ENCODE measurements around the gene BACH2. TPM values are rescaled to one million over a fixed set of nuclear protein-coding genes. Genes with fewer than 3 reads are reported as not detected.
A peak's percentile ranks its signal among the peaks of the same experiment; 100 is the strongest.

The BACH2 gene
- total RNA-seq, 5 donors from 2014 or later (not counting 1 experiment from before 2014, with no cell fraction given), result 81.9 to 196 (median 96.7) TPM

DNA sequence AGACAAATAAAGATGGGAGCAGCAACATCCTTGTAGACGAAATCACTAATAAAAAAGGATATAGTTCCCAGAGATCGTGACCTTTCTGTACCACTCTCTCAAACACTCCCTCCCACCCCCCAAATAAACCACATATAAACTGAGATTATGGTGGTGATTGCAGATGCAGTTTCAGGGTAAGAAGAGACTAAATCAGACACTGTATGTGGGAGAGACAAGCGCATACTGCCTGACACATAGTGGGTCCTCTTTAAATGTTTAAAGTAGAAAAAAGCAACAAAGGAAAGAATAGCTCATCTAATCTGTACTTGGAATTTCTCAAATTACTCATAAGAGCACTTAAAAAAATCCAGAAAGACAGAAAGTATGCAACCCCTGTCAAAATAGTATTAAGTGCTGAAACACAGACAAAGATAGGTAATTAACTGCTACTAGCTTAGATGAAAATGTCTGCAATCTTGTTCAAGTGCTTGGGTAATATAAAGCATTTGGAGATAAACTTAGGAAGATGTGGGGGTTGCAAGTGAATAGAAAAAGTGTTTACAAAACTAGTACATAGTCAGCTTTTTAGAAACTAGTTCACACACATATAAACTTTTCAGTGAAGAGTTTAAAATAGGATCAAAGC is 151.6 kb downstream of the BACH2 start:
- no peaks in the 10 kb centered on the region for H3K9me3 ChIP-seq
- Mint-ChIP-seq H3K27ac (peak overlapping the region in 1 of 2 donors; percentile 4), H3K4me1 (peaks cover 67 to 85% (median 77%) of the 10 kb centered on the region in 3 donors), H3K9me3 (no peaks in the 10 kb centered on the region), H3K36me3 (peaks cover 13% of the 10 kb centered on the region), H3K4me3 (no peak overlapping the region), H3K27me3 (no peaks in the 10 kb centered on the region)
- H3K36me3 ChIP-seq (ENCODE audit: control insufficient read depth in 2 of 2, extremely low read depth in 1 of 2, insufficient read depth in 1 of 2, low read length in 1 of 2), result peaks cover 0 to 2% of the 10 kb centered on the region in 2 donors
- no CpG with 5 or more reads among the region's 3 CpGs for WGBS (ENCODE audit: insufficient coverage)
- POLR2A ChIA-PET, result interaction anchor here in 1 of 2 donors (0.9 kb wide), 1 partner anchor 16 kb away, joined by 5 read pairs; no protein-coding TSS in a partner anchor
- no peak overlapping the region for H3K27ac ChIP-seq (ENCODE audit: low read length)
- H3K4me1 ChIP-seq (ENCODE audit: control insufficient read depth in 1 of 2, extremely low read depth in 1 of 2, insufficient read depth in 2 of 2, low read length in 2 of 2), result peaks cover 7 to 39% of the 10 kb centered on the region in 2 experiments
- CTCF ChIA-PET, result interaction anchor here in 1 of 2 donors (0.6 kb wide), 1 partner anchor 736 kb away, joined by 4 read pairs; no protein-coding TSS in a partner anchor
- H3K27me3 ChIP-seq (replicated peaks in 1 of 2; ENCODE audit: control insufficient read depth in 2 of 2, extremely low read depth in 1 of 2, insufficient read depth in 2 of 2, low read length in 1 of 2), result no peaks in the 10 kb centered on the region
- no peak overlapping the region for H3K4me3 ChIP-seq (ENCODE audit: control insufficient read depth in 1 of 2, extremely low read depth in 1 of 2, low read length in 1 of 2)
- DNase-seq (no peak), ATAC-seq (replicated peaks in 1 of 4) (no peak)

DNA sequence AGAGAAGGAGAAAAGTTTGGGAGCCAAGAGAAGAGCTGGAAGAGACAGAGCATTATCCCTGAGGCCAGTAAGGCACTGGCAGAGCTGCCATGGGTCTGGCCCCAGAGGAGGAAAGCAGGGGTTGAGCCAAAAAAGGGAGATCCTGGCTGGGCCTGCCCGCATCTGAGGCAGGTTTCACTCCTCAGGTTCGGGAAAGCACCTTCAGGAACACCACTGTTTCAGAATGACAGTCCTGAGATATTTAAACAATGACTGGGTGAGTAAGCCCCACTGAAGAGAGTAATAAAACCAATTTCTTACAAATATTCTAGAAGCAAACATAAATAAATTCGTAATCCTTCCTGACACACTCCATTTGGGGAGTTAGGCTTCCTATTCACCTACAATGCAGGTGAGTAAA is 152.2 kb downstream of the BACH2 start:
- H3K4me3 ChIP-seq (ENCODE audit: control insufficient read depth in 1 of 2, extremely low read depth in 1 of 2, low read length in 1 of 2), result no peak overlapping the region
- no peaks in the 10 kb centered on the region for H3K27me3 ChIP-seq (replicated peaks in 1 of 2; ENCODE audit: control insufficient read depth in 2 of 2, extremely low read depth in 1 of 2, insufficient read depth in 2 of 2, low read length in 1 of 2)
- no peaks in the 10 kb centered on the region for H3K9me3 ChIP-seq
- peaks cover 10 to 39% of the 10 kb centered on the region in 2 experiments for H3K4me1 ChIP-seq (ENCODE audit: control insufficient read depth in 1 of 2, extremely low read depth in 1 of 2, insufficient read depth in 2 of 2, low read length in 2 of 2)
- Mint-ChIP-seq H3K4me3 (no peak overlapping the region), H3K9me3 (no peaks in the 10 kb centered on the region), H3K4me1 (peaks cover 68 to 85% (median 77%) of the 10 kb centered on the region in 3 donors), H3K36me3 (peaks cover 13% of the 10 kb centered on the region), H3K27me3 (no peaks in the 10 kb centered on the region), H3K27ac (peak overlapping the region in 1 of 2 donors; percentile 42)
- DNase-seq (no peak), ATAC-seq (replicated peaks in 1 of 4) (no peak)
- ChIA-PET POLR2A (interaction anchor here in 1 of 2 donors (0.9 kb wide), 1 partner anchor 17 kb away, joined by 5 read pairs; no protein-coding TSS in a partner anchor), CTCF (interaction anchor here in 1 of 2 donors (0.6 kb wide), 1 partner anchor 74 kb away, joined by 3 read pairs; no protein-coding TSS in a partner anchor)
- WGBS (ENCODE audit: insufficient coverage), result 60% methylated on average over 1 of the region's 3 CpGs
- H3K36me3 ChIP-seq (ENCODE audit: control insufficient read depth in 2 of 2, extremely low read depth in 1 of 2, insufficient read depth in 1 of 2, low read length in 1 of 2), result peaks cover 0 to 2% of the 10 kb centered on the region in 2 donors
- no peak overlapping the region for H3K27ac ChIP-seq (ENCODE audit: low read length)

DNA sequence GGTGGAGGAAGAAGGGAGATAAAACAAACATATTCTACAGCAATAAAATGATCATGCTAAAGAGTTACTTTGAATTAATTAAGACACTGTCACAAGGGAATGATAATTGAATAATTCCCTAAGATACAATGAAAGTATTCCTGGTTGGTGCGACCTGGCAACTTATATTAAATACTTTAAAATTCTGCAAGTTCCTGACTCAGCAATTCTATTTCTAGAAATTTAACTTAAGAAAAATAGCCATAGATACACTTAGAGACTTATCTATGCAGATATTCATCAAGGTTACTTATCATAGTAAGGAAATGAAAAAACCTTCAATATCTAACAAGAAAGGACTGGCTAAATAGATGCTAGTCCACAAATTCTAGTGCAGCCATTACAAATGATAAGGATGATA is 156.0 kb downstream of the BACH2 start:
- peaks cover 15 to 37% of the 10 kb centered on the region in 2 experiments for H3K4me1 ChIP-seq (ENCODE audit: control insufficient read depth in 1 of 2, extremely low read depth in 1 of 2, insufficient read depth in 2 of 2, low read length in 2 of 2)
- H3K4me3 ChIP-seq (ENCODE audit: control insufficient read depth in 1 of 2, extremely low read depth in 1 of 2, low read length in 1 of 2), result no peak overlapping the region
- ChIA-PET POLR2A (no interaction called here), CTCF (no interaction called here)
- H3K27me3 ChIP-seq (replicated peaks in 1 of 2; ENCODE audit: control insufficient read depth in 2 of 2, extremely low read depth in 1 of 2, insufficient read depth in 2 of 2, low read length in 1 of 2), result no peaks in the 10 kb centered on the region
- no peak for DNase-seq
- H3K9me3 Mint-ChIP-seq, result no peaks in the 10 kb centered on the region
- peak overlapping the region in 1 of 2 donors; percentile 52 for H3K27ac Mint-ChIP-seq
- peaks cover 70 to 85% (median 76%) of the 10 kb centered on the region in 3 donors for H3K4me1 Mint-ChIP-seq
- peaks cover 0 to 2% of the 10 kb centered on the region in 2 donors for H3K36me3 ChIP-seq (ENCODE audit: control insufficient read depth in 2 of 2, extremely low read depth in 1 of 2, insufficient read depth in 1 of 2, low read length in 1 of 2)
- WGBS (ENCODE audit: insufficient coverage), result no CpG with 5 or more reads among the region's 1 CpG
- ATAC-seq (replicated peaks in 1 of 4), result no peak
- H3K9me3 ChIP-seq, result no peaks in the 10 kb centered on the region
- H3K36me3 Mint-ChIP-seq, result peaks cover 11% of the 10 kb centered on the region
- H3K27ac ChIP-seq (ENCODE audit: low read length), result no peak overlapping the region
- no peak overlapping the region for H3K4me3 Mint-ChIP-seq
- H3K27me3 Mint-ChIP-seq, result no peaks in the 10 kb centered on the region

DNA sequence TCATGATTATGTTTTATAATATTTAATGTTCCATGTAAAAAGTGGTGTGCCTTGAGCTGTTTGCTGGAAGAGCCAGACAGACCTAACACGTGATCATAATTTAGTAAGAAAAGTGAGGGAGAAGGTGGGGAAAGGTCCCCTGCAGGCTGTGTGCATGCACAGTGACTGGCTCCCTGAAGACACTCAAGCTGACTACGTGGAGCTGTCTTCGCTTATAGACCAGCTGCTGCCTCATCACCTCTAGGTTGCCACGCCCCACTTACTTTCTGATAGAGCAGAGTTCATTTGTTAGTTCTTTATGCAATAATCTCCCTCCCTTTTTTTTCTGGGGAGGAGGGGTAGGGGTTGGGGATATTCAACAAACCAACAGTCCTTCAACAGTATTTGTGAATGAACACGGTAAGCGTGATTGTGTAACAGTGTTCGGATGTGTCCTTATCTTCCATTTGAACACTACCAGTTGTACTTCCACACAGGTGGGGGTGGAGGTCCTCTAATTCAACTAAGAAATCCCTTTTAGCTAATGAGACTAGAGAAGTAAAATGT is 157.3 kb downstream of the BACH2 start:
- DNase-seq (no peak), ATAC-seq (replicated peaks in 1 of 4) (peak in 2 of 4 experiments; percentile 26 to 46)
- no peak overlapping the region for H3K27ac ChIP-seq (ENCODE audit: low read length)
- peaks cover 14 to 29% of the 10 kb centered on the region in 2 experiments for H3K4me1 ChIP-seq (ENCODE audit: control insufficient read depth in 1 of 2, extremely low read depth in 1 of 2, insufficient read depth in 2 of 2, low read length in 2 of 2)
- peaks cover 65 to 85% (median 73%) of the 10 kb centered on the region in 3 donors for H3K4me1 Mint-ChIP-seq
- peaks cover 0 to 2% of the 10 kb centered on the region in 2 donors for H3K36me3 ChIP-seq (ENCODE audit: control insufficient read depth in 2 of 2, extremely low read depth in 1 of 2, insufficient read depth in 1 of 2, low read length in 1 of 2)
- no peak overlapping the region for H3K4me3 ChIP-seq (ENCODE audit: control insufficient read depth in 1 of 2, extremely low read depth in 1 of 2, low read length in 1 of 2)
- H3K36me3 Mint-ChIP-seq, result peaks cover 10% of the 10 kb centered on the region
- no peaks in the 10 kb centered on the region for H3K27me3 Mint-ChIP-seq
- WGBS (ENCODE audit: insufficient coverage), result 88% methylated on average over 1 of the region's 7 CpGs
- peak overlapping the region; percentile 2 to 68 for H3K27ac Mint-ChIP-seq
- ChIA-PET CTCF (interaction anchor here in 1 of 2 donors (0.7 kb wide), 1 partner anchor 51 kb away, joined by 3 read pairs; no protein-coding TSS in a partner anchor), POLR2A (no interaction called here)
- no peaks in the 10 kb centered on the region for H3K27me3 ChIP-seq (replicated peaks in 1 of 2; ENCODE audit: control insufficient read depth in 2 of 2, extremely low read depth in 1 of 2, insufficient read depth in 2 of 2, low read length in 1 of 2)
- H3K9me3 Mint-ChIP-seq, result no peaks in the 10 kb centered on the region
- peak overlapping the region in 1 of 3 donors; percentile 3 for H3K4me3 Mint-ChIP-seq
- no peaks in the 10 kb centered on the region for H3K9me3 ChIP-seq

DNA sequence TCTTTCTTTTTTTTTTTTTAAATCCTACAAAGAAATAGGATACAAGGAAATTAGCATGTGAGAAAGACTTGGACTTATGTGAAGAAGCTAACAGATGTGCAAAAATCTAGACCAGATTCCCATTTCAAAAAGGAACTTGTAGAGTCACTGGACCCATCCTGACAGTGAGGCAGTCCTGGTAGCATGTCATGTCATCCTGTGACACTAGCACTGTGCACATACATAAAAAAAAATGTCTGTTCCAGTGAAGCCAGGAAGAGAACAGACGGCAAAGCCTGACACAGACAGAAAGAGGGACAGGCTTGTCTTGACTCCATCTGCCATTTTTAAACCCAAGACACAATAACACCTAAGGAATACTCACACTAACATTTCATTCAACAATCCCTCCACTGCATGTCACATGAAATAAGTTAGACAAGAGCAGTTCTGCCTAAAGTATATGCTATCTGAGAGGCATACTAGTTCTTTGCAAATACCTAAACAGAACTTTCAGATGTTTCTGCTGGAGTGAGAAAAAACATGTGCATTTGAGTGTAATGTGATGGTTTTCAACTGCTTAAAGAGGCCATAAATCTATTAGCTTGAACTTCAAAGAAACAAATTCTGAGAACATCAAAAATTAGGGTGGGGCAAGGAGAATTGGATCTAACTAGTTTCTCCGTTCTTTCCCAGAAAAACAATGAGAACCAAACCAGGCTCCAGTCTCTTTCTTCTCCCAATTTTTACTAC is 159.6 kb downstream of the BACH2 start:
- Mint-ChIP-seq H3K4me1 (peaks cover 67 to 78% (median 73%) of the 10 kb centered on the region in 3 donors), H3K36me3 (peaks cover 10% of the 10 kb centered on the region), H3K27ac (peak overlapping the region; percentile 51 to 83), H3K9me3 (no peaks in the 10 kb centered on the region), H3K4me3 (peak overlapping the region in 1 of 3 donors; percentile 22), H3K27me3 (no peaks in the 10 kb centered on the region)
- Histone ChIP-seq H3K27me3 (replicated peaks in 1 of 2; ENCODE audit: control insufficient read depth in 2 of 2, extremely low read depth in 1 of 2, insufficient read depth in 2 of 2, low read length in 1 of 2) (no peaks in the 10 kb centered on the region), H3K36me3 (ENCODE audit: control insufficient read depth in 2 of 2, extremely low read depth in 1 of 2, insufficient read depth in 1 of 2, low read length in 1 of 2) (no peaks in the 10 kb centered on the region), H3K4me1 (ENCODE audit: control insufficient read depth in 1 of 2, extremely low read depth in 1 of 2, insufficient read depth in 2 of 2, low read length in 2 of 2) (peaks cover 12 to 27% of the 10 kb centered on the region in 2 experiments), H3K9me3 (no peaks in the 10 kb centered on the region), H3K4me3 (ENCODE audit: control insufficient read depth in 1 of 2, extremely low read depth in 1 of 2, low read length in 1 of 2) (no peak overlapping the region), H3K27ac (ENCODE audit: low read length) (no peak overlapping the region)
- CTCF ChIA-PET, result interaction anchor here in 1 of 2 donors (1.0 kb wide), 1 partner anchor 46 kb away, joined by 3 read pairs; no protein-coding TSS in a partner anchor
- POLR2A ChIA-PET, result interaction anchor here in 1 of 2 donors (0.6 kb wide), 1 partner anchor 123 kb away, joined by 3 read pairs; no protein-coding TSS in a partner anchor
- WGBS (ENCODE audit: insufficient coverage), result no CpG with 5 or more reads among the region's 2 CpGs
- peak in 1 of 4 experiments; percentile 57 for ATAC-seq (replicated peaks in 1 of 4)
- no peak for DNase-seq

DNA sequence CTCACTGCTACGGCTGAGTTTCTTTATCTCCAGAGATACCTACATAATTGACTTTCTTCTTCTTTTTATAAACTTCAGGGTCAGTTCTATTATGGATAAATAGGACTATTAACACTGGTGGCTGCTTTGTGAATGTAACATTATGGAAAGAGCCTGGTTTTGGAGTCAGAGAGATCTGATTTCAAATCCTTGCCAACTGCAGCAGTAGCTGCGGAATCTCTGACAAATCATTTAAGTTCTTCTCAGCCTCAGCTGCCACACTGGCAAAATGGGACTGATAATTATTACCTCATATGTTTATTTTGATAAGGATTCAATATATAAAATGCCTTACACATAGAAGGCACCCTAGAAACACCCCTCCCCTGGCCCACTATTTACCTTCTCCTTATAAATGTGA is 160.5 kb downstream of the BACH2 start:
- Histone ChIP-seq H3K27me3 (replicated peaks in 1 of 2; ENCODE audit: control insufficient read depth in 2 of 2, extremely low read depth in 1 of 2, insufficient read depth in 2 of 2, low read length in 1 of 2) (no peaks in the 10 kb centered on the region), H3K9me3 (no peaks in the 10 kb centered on the region), H3K4me3 (ENCODE audit: control insufficient read depth in 1 of 2, extremely low read depth in 1 of 2, low read length in 1 of 2) (no peak overlapping the region), H3K27ac (ENCODE audit: low read length) (no peak overlapping the region), H3K36me3 (ENCODE audit: control insufficient read depth in 2 of 2, extremely low read depth in 1 of 2, insufficient read depth in 1 of 2, low read length in 1 of 2) (no peaks in the 10 kb centered on the region), H3K4me1 (ENCODE audit: control insufficient read depth in 1 of 2, extremely low read depth in 1 of 2, insufficient read depth in 2 of 2, low read length in 2 of 2) (peaks cover 12 to 27% of the 10 kb centered on the region in 2 experiments)
- ChIA-PET CTCF (no interaction called here), POLR2A (no interaction called here)
- Mint-ChIP-seq H3K36me3 (peaks cover 10% of the 10 kb centered on the region), H3K27me3 (no peaks in the 10 kb centered on the region), H3K4me3 (peak overlapping the region in 1 of 3 donors; percentile 15), H3K9me3 (no peaks in the 10 kb centered on the region), H3K27ac (peak overlapping the region in 1 of 2 donors; percentile 87), H3K4me1 (peaks cover 71 to 80% (median 79%) of the 10 kb centered on the region in 3 donors)
- no CpG with 5 or more reads among the region's 2 CpGs for WGBS (ENCODE audit: insufficient coverage)
- DNase-seq, result no peak
- no peak for ATAC-seq (replicated peaks in 1 of 4)
